Measurements from ENCODE around the gene RUVBL1. TPM values are rescaled to one million over a fixed set of nuclear protein-coding genes. Genes with fewer than 3 reads are reported as not detected.

The RUVBL1 gene
- total RNA-seq, 4 donors from 2014 or later = 14.4 to 21.2 (median 19.8) TPM

- WGBS, 2 donors = 63 to 73% methylated on average over 3 of the region's 3 CpGs
- TF ChIP-seq CTCF (IDR thresholded peaks at IDR 0.05) (no peak), POLR2A (IDR thresholded peaks at IDR 0.05) (no peak)
- intact Hi-C loops (cut with DNase I; ENCODE audit: low total_unique reads) = no loop called here
These were observed 83.6 kb downstream of the RUVBL1 start for GRCh38 chr3:128040041-128040440.

GRCh38 chr3:128036119-128036518 lies 87.5 kb downstream of the RUVBL1 start:
- no peak overlapping the region for H3K4me3 ChIP-seq (ENCODE audit: low read depth, poor library complexity, severe bottlenecking)
- DNase-seq (ENCODE audit: low spot score in 2 of 2) = no peak
- WGBS, 2 donors = 87 to 92% methylated on average over 1 of the region's 1 CpG
- intact Hi-C loops (cut with DNase I; ENCODE audit: low total_unique reads) = no loop called here
- TF ChIP-seq POLR2A (IDR thresholded peaks at IDR 0.05) (no peak), CTCF (IDR thresholded peaks at IDR 0.05) (no peak)

More at GRCh38 chr3:128040041-128040440, 83.6 kb downstream of the RUVBL1 start:
- no peak for DNase-seq (ENCODE audit: low spot score in 2 of 2)
- no peak overlapping the region for H3K4me3 ChIP-seq (ENCODE audit: low read depth, poor library complexity, severe bottlenecking)

GRCh38 chr3:128033102-128033501 lies 90.5 kb downstream of the RUVBL1 start:
- intact Hi-C loops (cut with DNase I; ENCODE audit: low total_unique reads) = no loop called here
- no peak overlapping the region for H3K4me3 ChIP-seq (ENCODE audit: low read depth, poor library complexity, severe bottlenecking)
- TF ChIP-seq CTCF (IDR thresholded peaks at IDR 0.05) (no peak), POLR2A (IDR thresholded peaks at IDR 0.05) (no peak)
- no peak for DNase-seq (ENCODE audit: low spot score in 2 of 2)

Other genes with a start within 250 kb of the RUVBL1 start
- under 1 TPM in 2 of 4 donors, not detected in 2; 0.22 to 0.23 TPM for gene KBTBD12, start 208.6 kb downstream of the RUVBL1 start, total RNA-seq
- 100 to 1,000 TPM in 2 of 4 donors, 10 to 100 TPM in 2; 53.3 to 120 (median 88.9) TPM for gene SEC61A1, start 71.4 kb downstream of the RUVBL1 start, total RNA-seq
- gene EEFSEC, start 29.7 kb upstream of the RUVBL1 start, total RNA-seq = 10 to 100 TPM; 16.3 to 28.6 (median 16.8) TPM

Data from lower leg skin (tissue), 4 donors.